Breast epithelium (tissue), 4 donors: ENCODE measurements around the gene HERPUD2. TPM values are rescaled to one million over a fixed set of nuclear protein-coding genes. Genes with fewer than 3 reads are reported as not detected.

Experiments used
- DNase-seq, 2 donors: peaks; one replicate each; pipeline ENCODE4 v3.0.0-alpha.2; 2019; ENCODE audit warnings: low spot score in 2 of 2
- H3K27ac ChIP-seq, 2 donors: fragments of 200-600 bp; sonication (generic) in 1 of 2; one replicate each; pipeline ENCODE4 v1.5.1; 2016 to 2019; ENCODE audit warnings: mild to moderate bottlenecking in 1 of 2
- H3K27me3 ChIP-seq, 2 donors: fragments of 200-600 bp; sonication (generic) in 1 of 2; one replicate each; pipeline versions ENCODE4 v1.5.1 to v1.6.0; 2017 to 2019; ENCODE audit warnings: control low read depth in 1 of 2, mild to moderate bottlenecking in 1 of 2
- H3K36me3 ChIP-seq: fragments of 200-600 bp; one replicate; pipeline ENCODE4 v1.5.1; 2019
- H3K4me1 ChIP-seq, 2 donors: fragments of 200-600 bp; sonication (generic); one replicate each; pipeline ENCODE4 v1.5.1; 2016 to 2019; ENCODE audit warnings: control low read depth in 1 of 2
- H3K4me3 ChIP-seq, 3 donors: fragments of 200-600 bp; sonication (generic); 1 replicate in 2 of 3; 2 replicates in 1 of 3; pipeline ENCODE4 v1.5.1; 2016 to 2019; ENCODE audit warnings: mild to moderate bottlenecking in 3 of 3, moderate library complexity in 2 of 3
- H3K9me3 ChIP-seq, 2 donors: fragments of 200-600 bp; sonication (generic) in 1 of 2; one replicate each; pipeline ENCODE4 v1.5.1; 2016 to 2019; ENCODE audit warnings: control low read depth in 1 of 2
- POLR2A ChIP-seq: fragments of 450-650 bp; IDR thresholded peaks from one replicate; pipeline ENCODE4 v1.6.1; 2016; ENCODE audit warnings: antibody characterized with exemption, mild to moderate bottlenecking, moderate library complexity
- POLR2AphosphoS5 ChIP-seq, 3 donors: sonication (generic); formaldehyde crosslinking; IDR thresholded peaks; one replicate each; pipeline ENCODE4 v1.6.1; 2017; ENCODE audit warnings: antibody characterized with exemption in 3 of 3
- intact Hi-C: fragments of 100-400 bp; cut with DNase I; formaldehyde crosslinking; loops from one replicate; pipeline ENCODE4 v1.15.1; 2023; ENCODE audit warnings: low total_unique reads
- total RNA-seq, 3 donors: library from RNA; depleted of rRNA; stranded (reverse); fragments of >200 nt; gene quantifications; one replicate each; pipeline ENCODE4 v1.1.0, GENCODE V29; 2016
- TF ChIP-seq, protein P1 (sequence below), 3 donors: fragments of 450-650 bp; IDR thresholded peaks; one replicate each; pipeline ENCODE4 v1.5.1; 2016 to 2017; ENCODE audit warnings: antibody characterized with exemption in 3 of 3, mild to moderate bottlenecking in 3 of 3, moderate library complexity in 3 of 3

HERPUD2 gene, protein sequence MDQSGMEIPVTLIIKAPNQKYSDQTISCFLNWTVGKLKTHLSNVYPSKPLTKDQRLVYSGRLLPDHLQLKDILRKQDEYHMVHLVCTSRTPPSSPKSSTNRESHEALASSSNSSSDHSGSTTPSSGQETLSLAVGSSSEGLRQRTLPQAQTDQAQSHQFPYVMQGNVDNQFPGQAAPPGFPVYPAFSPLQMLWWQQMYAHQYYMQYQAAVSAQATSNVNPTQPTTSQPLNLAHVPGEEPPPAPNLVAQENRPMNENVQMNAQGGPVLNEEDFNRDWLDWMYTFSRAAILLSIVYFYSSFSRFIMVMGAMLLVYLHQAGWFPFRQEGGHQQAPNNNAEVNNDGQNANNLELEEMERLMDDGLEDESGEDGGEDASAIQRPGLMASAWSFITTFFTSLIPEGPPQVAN
- total RNA-seq = 10 to 100 TPM; 31.1 to 39.7 (median 35.4) TPM

DNA sequence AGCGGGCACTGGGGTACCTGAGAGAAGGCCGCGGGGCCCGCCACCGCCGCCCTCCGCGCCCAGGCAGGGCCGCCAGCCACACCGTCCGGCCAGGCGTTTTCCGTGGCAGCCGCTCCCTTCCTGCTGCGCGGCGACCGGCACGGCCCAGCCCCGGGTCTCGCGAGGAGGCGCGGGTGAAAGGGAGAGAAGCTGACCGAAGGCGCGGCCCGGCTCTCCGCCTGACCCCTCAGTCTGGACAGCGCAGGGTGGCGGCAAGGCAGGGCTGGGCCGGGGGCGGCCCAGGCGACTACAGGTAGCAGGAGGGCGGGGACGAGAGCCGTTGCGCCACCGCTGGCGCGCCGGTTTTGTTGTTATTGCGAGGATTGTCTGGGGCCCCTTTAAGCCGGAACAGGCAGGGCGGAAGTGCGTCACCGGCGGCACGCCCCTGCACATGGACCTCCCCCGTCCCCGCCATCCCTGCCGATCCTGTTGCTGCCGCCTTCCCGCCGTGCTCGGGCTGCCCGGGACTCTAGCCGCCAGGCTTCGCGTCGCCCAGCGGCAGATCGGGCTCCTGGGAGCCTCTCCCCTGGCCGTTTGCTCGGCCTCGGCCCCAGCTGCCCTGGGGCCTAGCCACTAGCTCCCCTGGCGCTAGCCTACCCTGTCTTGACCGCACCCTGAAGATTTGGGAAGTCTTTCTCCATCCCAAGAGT, at the start of gene HERPUD2:
Gene HERPUD2, minus strand, starts transcription at position 352 of the 689 bp plus-strand sequence. CDS start 805 bp downstream, outside the sequence.
- intact Hi-C loops = no loop called here
- Histone ChIP-seq H3K27me3 (no peaks in the 10 kb centered on the region), H3K4me1 (peaks cover 3 to 19% of the 10 kb centered on the region in 2 donors), H3K9me3 (no peaks in the 10 kb centered on the region), H3K4me3 (peak within 1 kb of the TSS; percentile 74 to 96 (median 94)), H3K27ac (peak within 1 kb of the TSS; percentile 97 to 99), H3K36me3 (no peaks in the 10 kb centered on the region)
- TF ChIP-seq, protein P1, sequence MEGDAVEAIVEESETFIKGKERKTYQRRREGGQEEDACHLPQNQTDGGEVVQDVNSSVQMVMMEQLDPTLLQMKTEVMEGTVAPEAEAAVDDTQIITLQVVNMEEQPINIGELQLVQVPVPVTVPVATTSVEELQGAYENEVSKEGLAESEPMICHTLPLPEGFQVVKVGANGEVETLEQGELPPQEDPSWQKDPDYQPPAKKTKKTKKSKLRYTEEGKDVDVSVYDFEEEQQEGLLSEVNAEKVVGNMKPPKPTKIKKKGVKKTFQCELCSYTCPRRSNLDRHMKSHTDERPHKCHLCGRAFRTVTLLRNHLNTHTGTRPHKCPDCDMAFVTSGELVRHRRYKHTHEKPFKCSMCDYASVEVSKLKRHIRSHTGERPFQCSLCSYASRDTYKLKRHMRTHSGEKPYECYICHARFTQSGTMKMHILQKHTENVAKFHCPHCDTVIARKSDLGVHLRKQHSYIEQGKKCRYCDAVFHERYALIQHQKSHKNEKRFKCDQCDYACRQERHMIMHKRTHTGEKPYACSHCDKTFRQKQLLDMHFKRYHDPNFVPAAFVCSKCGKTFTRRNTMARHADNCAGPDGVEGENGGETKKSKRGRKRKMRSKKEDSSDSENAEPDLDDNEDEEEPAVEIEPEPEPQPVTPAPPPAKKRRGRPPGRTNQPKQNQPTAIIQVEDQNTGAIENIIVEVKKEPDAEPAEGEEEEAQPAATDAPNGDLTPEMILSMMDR (IDR thresholded peaks at IDR 0.05) = no peak
- TF ChIP-seq POLR2A = peak; percentile 77
- TF ChIP-seq POLR2AphosphoS5 (IDR thresholded peaks at IDR 0.05) = peak; percentile 87 to 91 (median 89)
- peak; percentile 92 to 94 for DNase-seq

DNA sequence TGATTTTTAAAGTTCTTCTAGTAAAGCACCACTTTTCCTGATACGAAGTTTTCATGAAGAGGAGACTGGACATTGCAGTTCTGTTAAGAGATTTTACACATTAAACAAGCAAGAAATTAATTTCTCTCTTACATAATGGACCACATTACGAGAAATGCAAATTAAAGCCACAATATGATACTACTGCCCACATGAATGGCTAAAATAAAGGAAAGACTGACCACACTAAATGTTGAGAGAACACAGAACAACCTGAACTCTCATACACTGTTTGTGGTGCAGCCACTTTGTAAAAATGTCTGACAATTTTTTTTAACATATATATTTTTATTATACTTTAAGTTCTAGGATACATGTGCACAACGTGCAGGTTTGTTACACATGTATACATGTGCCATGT, 44.0 kb upstream of the HERPUD2 start:
- H3K9me3 ChIP-seq = no peaks in the 10 kb centered on the region
- H3K27me3 ChIP-seq = no peaks in the 10 kb centered on the region
- intact Hi-C loops = no loop called here
- TF ChIP-seq POLR2A (no peak), POLR2AphosphoS5 (IDR thresholded peaks at IDR 0.05) (no peak)
- TF ChIP-seq, protein P1 (IDR thresholded peaks at IDR 0.05) = no peak
- H3K4me3 ChIP-seq = no peak overlapping the region
- H3K36me3 ChIP-seq = no peaks in the 10 kb centered on the region
- no peak for DNase-seq
- H3K4me1 ChIP-seq = no peaks in the 10 kb centered on the region
- no peak overlapping the region for H3K27ac ChIP-seq

DNA sequence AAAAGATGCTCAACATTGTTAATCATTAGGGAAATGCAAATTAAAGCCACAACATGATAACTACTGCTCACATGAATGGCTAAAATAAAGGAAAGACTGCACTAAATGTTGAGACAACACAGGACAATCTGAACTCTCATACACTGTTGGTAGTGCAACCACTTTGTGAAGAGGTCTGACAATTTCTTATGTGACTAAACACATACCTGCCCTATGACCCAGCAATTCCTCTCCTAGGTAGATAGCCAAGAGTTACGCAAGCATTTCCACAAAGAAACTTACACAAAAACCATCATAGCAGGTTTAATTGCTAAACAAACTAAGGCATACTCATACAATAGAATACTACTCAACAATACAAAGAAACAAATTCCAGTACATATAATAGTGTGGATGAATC, 41.8 kb upstream of the HERPUD2 start:
- intact Hi-C loops = no loop called here
- no peak for DNase-seq
- Histone ChIP-seq H3K4me3 (no peak overlapping the region), H3K27ac (no peak overlapping the region), H3K36me3 (no peaks in the 10 kb centered on the region), H3K4me1 (no peaks in the 10 kb centered on the region), H3K9me3 (no peaks in the 10 kb centered on the region), H3K27me3 (no peaks in the 10 kb centered on the region)
- no peak for TF ChIP-seq POLR2A
- no peak for TF ChIP-seq POLR2AphosphoS5 (IDR thresholded peaks at IDR 0.05)
- TF ChIP-seq, protein P1 (IDR thresholded peaks at IDR 0.05) = no peak

DNA sequence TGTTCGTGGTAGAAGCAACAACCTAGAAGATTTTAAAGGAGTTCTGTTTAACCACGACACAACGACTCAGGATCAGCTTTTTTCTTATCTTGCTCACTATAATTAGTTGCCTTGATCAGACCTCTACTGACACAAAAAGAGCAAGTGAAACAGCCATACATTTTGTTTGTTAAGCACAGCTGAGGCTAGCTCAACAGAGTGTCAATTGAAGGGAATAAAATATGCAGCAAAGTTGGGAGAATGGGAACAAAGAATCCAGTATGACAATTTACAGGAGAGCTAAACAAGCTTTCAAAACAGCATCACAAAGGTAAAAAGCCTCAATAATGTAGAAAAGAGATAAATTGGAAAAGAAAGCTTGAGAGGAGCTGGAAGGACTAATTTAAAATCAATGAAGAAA, 40.5 kb upstream of the HERPUD2 start:
- DNase-seq = no peak
- Histone ChIP-seq H3K36me3 (no peaks in the 10 kb centered on the region), H3K27ac (no peak overlapping the region), H3K4me3 (no peak overlapping the region), H3K4me1 (no peaks in the 10 kb centered on the region), H3K27me3 (no peaks in the 10 kb centered on the region), H3K9me3 (no peaks in the 10 kb centered on the region)
- intact Hi-C loops = no loop called here
- TF ChIP-seq, protein P1 (IDR thresholded peaks at IDR 0.05) = no peak
- TF ChIP-seq POLR2AphosphoS5 (IDR thresholded peaks at IDR 0.05) (no peak), POLR2A (no peak)

DNA sequence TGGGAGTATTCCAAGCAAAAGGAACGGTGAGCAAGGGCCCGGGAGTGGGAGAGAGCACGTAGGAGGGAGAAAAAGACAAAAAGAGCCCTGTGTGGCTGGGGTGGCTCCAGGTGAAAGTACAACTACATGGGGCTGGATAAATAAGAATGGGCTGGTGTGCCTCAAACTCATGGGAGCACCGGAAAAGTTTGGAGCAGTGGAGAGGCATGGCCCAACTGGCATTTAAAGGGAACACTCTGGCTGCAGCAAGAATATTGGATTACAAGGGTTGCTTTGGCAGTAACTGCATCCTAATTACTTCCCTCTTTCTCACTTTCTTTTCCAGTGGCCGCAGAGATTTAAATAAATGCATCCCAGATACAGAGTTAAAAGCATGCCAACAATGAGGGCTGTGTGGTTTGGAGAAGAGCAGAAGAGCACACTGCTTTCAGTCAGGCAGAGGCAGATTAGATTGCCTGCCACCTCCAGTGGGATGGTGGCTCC, 39.1 kb upstream of the HERPUD2 start:
- DNase-seq = no peak
- Histone ChIP-seq H3K9me3 (no peaks in the 10 kb centered on the region), H3K36me3 (no peaks in the 10 kb centered on the region), H3K4me3 (no peak overlapping the region), H3K4me1 (no peaks in the 10 kb centered on the region), H3K27ac (peak overlapping the region in 1 of 2 donors; percentile 7), H3K27me3 (no peaks in the 10 kb centered on the region)
- intact Hi-C loops = no loop called here
- TF ChIP-seq POLR2A (no peak), POLR2AphosphoS5 (IDR thresholded peaks at IDR 0.05) (no peak)
- TF ChIP-seq, protein P1 (IDR thresholded peaks at IDR 0.05) = no peak
